SH-SY5Y (cell line): Measurements from ENCODE around the gene BPIFB3.

Source experiments
- GATA2 ChIP-seq: IDR thresholded peaks from 2 replicates; pipeline ENCODE4 v1.6.1; 2011; ENCODE audit warnings: mild to moderate bottlenecking, low read depth, low read length
- GATA3 ChIP-seq: IDR thresholded peaks from 2 replicates; pipeline ENCODE4 v1.6.1; 2011; ENCODE audit warnings: low read depth, mild to moderate bottlenecking, low read length, moderate library complexity

BPIFB3 gene

DNA sequence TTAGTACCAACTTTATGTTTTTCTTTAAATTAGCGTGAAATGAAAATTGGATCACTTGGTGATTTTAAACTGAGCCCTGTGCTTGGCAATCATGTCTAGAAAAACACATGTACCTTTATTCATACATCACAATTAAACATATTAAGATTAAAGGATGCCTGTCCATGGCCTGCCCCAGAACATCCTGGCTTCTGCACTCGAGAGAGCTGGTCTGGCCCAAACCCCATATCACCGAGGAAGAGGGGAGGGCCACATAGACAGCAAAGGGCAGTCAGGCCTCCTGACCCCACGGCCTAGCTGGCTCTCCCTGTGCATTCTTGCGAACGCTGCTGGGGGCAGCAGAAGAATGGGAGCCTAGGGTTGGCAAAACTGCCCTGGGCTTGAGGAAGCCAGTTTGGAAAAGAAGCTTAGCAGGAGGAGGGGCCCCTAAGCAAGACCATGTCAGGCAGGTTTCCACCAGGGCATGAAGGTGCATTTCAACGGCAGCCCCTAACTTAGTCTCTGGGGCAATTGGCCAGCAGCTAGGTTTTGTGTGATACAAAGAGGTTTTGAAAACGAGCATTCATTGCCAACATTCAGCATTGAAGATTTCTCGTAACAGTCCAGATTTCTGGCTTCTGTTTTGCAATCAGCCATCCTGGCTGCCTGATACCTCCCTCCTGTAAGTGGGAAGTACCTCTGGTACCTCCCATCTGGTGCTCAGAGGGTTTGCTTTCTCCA, 8.6 kb downstream of the BPIFB3 start:
- TF ChIP-seq GATA2 = no peak
- TF ChIP-seq GATA3 = no peak

DNA sequence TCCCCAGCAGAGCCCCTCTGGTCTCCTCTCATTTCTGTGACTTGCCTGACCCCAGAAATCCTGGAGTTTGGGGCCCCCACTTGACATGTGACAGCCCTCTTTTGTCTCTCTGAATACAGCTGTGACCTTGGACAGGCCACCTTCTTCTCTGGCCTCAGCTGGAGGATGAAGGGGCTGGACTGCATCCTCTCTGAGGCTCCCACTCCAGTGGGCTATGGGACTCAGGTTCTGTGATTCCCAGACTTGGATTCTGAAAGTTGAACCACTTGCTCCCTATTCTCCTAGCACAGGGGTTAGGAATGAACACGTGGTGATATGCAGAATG, 9.1 kb downstream of the BPIFB3 start:
- TF ChIP-seq GATA2 = no peak

DNA sequence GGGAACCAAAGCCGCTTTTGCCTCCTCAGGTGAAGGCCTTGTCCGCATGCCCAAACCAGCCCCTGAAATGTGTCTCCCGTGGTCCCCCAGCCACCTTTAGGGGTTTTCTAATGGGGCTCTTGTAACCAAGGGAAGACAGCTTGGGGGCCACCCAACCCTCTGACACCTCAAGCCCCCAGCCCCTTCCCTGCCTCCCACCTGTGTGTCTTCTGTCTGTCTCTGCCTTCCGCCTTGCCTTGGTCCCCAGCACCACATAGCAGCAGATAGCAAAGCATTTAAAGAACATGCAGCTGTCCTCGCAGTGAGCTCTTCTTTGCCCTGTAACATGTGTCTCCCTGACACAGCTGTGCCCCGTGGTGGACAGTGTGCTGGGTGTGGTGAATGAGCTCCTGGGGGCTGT, 9.6 kb downstream of the BPIFB3 start:
- no peak for TF ChIP-seq GATA3
- TF ChIP-seq GATA2 = no peak

DNA sequence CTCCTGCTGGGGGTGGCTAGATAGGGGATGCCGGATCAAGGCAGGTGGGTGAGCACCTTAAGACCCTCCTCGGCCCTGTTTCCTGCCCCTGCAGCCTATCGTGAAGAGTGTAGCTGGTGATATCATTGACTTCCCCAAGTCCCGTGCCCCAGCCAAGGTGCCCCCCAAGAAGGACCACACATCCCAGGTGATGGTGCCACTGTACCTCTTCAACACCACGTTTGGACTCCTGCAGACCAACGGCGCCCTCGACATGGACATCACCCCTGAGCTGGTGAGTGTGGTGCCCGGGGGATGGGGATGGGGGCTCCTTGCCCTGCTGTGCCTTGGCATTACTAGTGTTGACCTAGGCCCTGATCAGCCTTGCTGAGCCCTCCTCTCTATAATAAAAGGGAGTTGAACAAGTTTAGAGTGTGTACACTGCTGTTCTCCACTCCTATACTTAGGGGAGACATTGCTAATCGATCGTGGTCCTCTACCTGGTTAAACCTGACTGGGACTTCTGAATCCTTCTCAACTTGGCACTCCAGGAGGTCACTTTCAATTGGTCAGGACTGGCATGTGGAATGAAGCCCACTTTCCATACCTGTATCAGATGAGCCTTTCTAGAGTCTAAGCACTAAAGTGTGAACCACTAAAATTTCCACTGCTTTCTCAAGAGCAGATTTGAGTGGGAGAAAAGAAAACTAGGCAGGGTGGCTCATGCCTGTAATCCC, 11.0 kb downstream of the BPIFB3 start:
- TF ChIP-seq GATA2 = no peak
- no peak for TF ChIP-seq GATA3

DNA sequence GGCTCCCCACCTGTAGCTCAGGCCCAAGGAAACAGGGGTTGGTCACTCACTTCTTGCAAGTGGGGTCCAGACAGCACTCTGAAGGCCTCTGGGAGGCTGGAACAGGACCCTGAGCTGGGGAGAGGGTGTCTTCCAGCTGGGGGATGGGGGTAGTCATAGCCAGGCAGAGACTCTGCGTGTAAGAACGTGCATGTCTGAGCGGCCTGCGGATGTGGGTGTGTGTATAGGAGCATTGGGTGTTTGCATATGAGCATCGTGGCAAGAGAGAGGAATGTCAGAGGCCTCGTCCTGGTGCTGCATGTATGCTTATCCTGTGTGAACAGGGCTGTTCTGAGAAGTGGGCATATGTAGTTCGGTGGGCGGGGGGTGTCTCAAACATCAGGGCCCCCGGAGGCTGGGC, 12.1 kb downstream of the BPIFB3 start:
- TF ChIP-seq GATA3 = no peak
- no peak for TF ChIP-seq GATA2

DNA sequence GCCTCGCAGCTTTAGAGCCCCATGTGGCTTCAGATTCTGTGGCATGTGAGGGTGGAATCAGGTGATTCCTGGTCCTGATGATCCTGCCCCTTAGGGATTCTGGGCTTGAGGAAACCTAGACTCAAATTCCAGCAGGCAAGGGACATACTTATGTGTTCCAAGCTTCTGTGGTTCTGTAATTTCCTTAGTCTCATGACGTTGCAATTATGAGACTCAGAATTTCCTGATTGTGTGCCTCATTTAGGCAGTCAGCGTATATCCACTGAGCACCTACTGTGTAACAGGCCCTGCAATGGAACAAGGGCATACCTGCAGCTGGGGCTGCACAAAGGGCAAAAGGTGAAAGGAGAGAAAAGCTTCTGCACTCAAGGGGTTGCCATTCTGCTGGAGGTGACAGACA, 14.1 kb downstream of the BPIFB3 start:
- TF ChIP-seq GATA2 (no peak), GATA3 (no peak)

DNA sequence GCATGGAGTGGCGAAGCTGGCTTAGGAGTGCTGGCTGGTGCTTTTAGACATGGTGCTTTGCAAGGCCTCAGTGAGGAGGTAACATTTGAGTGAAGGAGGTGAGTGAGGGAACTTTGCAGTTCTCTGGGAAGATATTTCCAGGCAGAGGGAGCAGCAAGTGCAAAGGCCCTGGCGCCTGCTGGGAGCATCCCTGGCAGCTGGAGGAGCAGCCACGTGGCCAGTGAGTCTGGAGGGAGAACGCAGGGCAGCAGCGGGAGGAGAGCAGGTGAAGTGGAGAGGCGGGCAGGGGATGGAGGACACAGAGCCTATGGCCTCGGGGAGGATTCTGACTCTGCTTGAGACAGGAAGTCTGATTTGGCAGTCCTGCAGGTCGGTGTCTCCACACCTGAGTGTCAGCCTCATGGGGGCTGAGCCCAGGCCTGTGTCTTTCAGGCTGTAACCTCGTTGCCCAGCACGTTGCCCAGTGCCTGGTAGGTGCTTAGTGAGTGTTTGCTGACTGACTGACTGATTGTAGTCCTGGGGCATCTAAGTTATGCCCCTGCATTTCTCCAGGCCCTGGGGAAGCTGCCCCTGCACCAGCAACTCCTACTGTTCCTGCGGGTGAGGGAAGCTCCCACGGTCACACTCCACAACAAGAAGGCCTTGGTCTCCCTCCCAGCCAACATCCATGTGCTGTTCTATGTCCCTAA, 14.7 kb downstream of the BPIFB3 start:
- TF ChIP-seq GATA3 (no peak), GATA2 (no peak)

DNA sequence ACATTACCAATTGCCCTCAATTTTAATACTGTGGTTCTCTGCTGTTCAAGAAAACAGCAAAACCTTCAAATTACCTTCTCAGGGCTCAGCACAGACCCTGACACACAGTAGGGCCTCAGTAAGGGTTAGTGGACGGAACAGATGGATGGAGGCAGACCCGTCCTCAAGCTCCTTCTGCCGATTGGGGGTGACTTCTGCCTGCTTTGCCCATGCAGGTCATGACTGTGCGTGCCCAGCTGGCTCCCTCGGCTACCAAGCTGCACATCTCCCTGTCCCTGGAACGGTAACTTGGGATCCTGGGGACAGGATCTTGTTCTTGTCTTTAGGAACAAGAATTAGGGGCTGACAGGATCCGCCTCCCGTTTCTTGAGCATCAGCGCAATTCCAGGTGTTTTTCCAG, 16.0 kb downstream of the BPIFB3 start:
- TF ChIP-seq GATA2 (no peak), GATA3 (no peak)

DNA sequence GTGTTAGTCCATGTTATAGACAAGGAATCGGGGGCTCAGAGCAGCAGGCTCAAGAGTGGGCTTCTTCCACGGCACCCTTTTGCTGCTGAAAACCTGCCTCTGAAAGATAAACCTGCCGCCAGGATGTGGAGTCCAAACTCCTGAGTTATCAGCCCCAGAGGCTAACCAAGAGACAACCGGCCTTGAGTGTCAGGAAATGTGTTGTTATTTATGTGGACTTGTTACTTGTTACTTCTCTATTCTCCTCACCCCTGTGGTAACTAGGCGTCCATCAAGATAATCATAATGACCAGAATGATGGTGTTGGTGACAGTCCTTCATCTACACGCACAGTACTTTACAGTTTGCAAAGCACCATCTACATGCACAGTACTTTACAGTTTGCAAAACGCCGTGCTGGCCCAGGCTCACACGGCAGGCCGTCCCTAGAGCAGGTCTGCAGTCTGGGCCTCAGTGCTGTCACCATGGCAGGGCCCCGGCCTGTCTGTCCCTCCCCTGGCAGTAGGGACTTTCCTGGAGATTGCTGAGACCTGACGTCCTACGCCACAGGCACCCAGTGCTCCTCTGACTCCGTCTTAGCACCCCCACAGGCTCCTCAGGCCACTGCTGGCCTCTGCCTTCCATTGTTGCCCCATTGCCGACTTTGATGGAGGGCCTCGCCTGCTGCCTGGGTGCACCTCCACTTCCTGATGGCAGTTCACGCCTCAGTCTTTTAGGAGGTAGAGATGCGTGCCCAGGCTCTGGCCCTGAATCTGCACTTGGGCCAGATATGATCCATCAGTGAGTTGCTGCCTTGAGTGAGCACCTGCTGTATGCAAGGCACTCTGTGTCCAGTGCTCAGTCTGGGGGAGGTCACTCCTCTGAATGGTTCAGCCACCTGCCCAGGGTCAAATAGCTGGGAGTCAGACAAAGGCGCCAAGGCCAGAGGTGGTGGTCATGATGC, 16.7 kb downstream of the BPIFB3 start:
- TF ChIP-seq GATA3 = no peak
- TF ChIP-seq GATA2 = no peak

DNA sequence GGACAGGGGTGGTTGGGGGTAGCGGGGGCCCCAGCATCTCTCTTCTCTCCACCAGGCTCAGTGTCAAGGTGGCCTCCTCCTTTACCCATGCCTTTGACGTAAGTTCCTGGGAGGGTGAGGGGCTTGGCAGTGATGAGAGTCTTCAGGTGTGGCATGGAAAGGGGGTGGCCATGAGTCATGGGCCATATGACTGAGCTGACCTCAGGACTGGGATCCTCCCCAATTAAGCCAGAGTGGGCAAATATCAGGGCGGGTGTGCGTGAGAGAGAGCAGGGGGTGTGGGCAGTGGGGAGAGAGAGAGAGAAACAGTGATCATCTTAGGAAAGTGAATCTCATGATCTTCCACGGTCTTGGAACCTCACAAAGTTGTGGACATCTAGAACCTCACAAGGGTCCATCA, 17.5 kb downstream of the BPIFB3 start:
- no peak for TF ChIP-seq GATA2
- no peak for TF ChIP-seq GATA3

DNA sequence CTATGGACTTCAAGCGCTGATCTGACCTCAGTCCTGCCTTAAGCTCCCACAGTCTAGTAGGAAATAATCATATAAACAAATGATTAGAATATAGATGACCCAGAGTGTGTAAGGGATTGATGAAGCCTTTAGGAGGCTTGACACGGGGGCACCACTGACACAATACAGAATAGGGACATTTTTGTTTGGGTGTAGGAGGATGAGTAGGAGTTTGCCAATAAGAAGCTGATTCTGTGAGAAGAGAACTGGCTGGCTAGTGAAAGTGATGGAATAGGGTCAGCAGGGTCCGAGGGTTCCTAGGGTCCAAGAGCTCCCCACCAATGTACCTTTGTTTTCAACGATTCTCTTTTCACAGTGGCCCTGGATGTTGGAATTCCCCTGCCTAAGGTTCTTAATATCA, 18.7 kb downstream of the BPIFB3 start:
- TF ChIP-seq GATA3 = no peak
- TF ChIP-seq GATA2 = no peak

DNA sequence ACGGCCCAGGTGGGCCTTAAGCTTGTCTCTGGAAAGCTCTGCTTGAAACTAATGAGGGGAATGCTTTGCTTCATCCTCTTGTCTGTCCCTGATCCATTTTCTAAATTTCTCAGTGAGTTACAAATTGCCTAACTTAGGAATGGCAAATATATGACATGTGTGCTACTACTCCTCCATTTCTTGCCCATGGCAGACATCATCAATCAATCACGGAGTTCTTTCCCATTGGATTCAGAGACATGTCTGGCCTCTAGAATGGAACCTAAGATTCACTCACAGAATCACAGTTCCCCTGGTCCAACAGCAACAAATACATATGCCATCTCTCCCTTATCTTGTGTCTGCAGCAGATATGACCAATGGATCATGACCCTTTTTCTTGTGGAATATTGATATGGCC, 19.1 kb downstream of the BPIFB3 start:
- no peak for TF ChIP-seq GATA3
- no peak for TF ChIP-seq GATA2

DNA sequence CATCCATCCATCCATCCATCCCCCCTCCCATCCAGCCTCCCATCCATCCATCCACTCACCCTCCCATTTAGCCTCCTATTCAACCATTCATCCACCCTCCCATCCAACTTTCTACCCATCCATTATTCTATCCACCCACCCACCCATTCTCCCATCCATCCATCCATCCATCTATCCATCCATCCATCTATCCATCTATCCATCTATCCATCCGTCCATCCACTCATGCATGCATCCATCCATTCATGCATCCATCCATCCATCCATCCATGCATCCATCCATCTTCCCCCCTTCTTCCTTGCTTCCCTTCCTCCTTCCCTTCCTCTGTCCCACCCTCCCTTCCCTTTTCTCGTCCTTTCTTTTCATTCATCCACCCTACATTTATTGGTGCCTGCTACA, 21.0 kb downstream of the BPIFB3 start:
- TF ChIP-seq GATA3 (no peak), GATA2 (no peak)

DNA sequence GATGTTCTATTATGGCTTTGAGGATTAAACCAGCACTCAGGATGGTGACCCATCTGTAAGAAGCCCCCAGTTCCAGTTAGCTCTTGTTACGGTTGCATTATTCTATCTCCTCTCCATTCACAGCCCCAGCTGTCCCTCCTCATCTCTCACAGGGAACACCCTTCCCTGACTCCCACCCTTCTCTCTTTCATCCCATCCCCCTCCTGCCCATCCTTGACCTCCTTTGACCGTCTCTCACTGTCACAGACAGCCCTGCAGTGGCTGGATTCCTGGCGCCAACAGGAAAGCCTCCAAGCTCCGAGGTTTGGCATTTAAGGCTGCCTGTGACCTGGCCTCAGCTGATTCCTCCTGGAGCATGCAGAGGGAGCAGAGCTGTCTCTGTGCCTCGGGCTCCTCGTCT, 21.6 kb downstream of the BPIFB3 start:
- TF ChIP-seq GATA2 = no peak
- no peak for TF ChIP-seq GATA3

DNA sequence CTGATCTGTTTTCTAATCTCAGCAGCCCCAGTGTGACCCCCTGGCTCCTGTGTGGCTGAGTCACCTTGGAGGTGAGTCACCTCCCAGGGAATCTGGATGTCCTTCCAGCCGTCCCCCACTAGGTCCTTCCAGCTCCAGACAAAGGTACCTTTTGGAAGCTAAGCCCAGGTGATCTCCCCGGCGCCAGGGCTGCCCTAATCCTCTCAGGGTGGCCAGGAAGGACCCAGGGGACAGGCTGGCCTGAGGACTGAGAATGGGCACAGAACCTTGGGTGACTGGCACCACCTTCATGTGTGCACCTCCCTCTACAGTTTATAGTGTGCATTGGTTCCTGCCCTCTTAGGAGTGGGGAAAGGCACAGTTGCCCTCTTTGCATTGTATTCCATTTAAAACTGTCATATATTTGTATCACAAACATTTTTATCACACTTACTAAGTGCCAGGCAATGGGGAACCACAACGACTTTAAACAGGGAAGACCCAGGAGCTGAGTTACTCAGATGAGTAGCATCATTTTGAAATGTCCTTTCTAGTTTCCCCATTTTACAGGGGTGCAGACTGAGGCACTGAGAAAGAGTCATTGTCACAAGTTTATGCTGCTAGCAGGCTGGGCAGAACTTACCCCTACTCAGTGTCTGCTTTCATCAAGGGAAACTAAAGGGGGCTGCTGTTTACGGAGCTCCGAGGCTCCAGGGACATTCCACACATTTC, 23.1 kb downstream of the BPIFB3 start:
- TF ChIP-seq GATA3 (no peak), GATA2 (no peak)

DNA sequence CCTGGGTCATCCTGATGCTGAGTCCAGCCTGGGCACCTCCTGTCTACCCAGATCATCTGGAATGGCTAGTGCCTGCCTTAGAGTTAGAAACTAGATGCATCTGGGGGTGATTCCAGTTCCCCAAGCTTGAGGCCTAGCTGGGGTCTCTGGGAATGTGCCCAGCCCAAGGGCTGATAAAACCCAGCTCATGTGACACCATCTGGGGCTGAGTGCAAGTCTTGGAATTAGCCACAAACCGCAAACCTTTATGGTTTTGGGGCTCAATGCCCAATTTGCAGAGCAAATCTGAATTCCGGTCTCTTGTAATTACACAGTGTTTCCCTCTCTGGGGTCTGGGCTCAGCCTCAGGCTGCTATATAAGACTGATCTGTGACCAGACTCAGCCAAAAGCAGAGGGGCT, 25.6 kb downstream of the BPIFB3 start, which contains the start of gene BPIFB4:
Gene BPIFB4, plus strand, starts transcription at position 385 of the 400 bp plus-strand sequence. CDS start 1,884 bp downstream, outside the sequence.
- no peak for TF ChIP-seq GATA3
- TF ChIP-seq GATA2 = no peak
